Measurements from ENCODE around the gene TBCD. TPM values are rescaled to one million over a fixed set of nuclear protein-coding genes. Genes with fewer than 3 reads are reported as not detected.

TBCD gene
- total RNA-seq, 2 experiments from 2014 or later = 87.8 to 145 TPM

GRCh38 chr17:82965371-82965770 is 213.5 kb downstream of the TBCD start:
- Histone ChIP-seq H3K27ac (ENCODE audit: low read depth, low read length, poor library complexity, severe bottlenecking) (peak overlapping the region; percentile 32), H3K4me3 (ENCODE audit: low read depth, low read length, poor library complexity, severe bottlenecking) (no peak overlapping the region), H3K79me2 (ENCODE audit: insufficient read depth, low read depth, low read length) (no peaks in the 10 kb centered on the region), H3K9me2 (ENCODE audit: insufficient read depth, low read length) (no peaks in the 10 kb centered on the region), H3K9me3 (ENCODE audit: low read length) (peaks cover 8% of the 10 kb centered on the region; the same call in 1 of the 2 replicates), H4K20me1 (ENCODE audit: insufficient read depth, low read length) (no peaks in the 10 kb centered on the region), H3K36me3 (ENCODE audit: insufficient read depth, low read length) (peaks cover 14% of the 10 kb centered on the region), H2AFZ (ENCODE audit: low read length) (no peak overlapping the region), H3K4me2 (ENCODE audit: low read length) (no peak overlapping the region), H3K4me1 (ENCODE audit: insufficient read depth, low read length, poor library complexity, severe bottlenecking) (peaks cover 73% of the 10 kb centered on the region)
- TF ChIP-seq EZH2phosphoT487 (IDR thresholded peaks at IDR 0.05; ENCODE audit: borderline replicate concordance, low read depth, low read length) = no peak
- no peak for TF ChIP-seq CTCF (conservative IDR thresholded peaks at IDR 0.05; ENCODE audit: low read length)
- intact Hi-C loops (cut with micrococcal nuclease; ENCODE audit: unreplicated experiment) = loop anchor here (5.0 kb wide), 2 partner anchors 137 to 288 kb away; no protein-coding TSS in a partner anchor
- ChIA-PET POLR2A (interaction anchor here (0.7 to 0.8 kb wide), 2 partner anchors 12 to 87 kb away, joined by 3 to 4 read pairs; no protein-coding TSS in a partner anchor), CTCF (ENCODE audit: unreplicated experiment) (no interaction called here)
- BruUV-seq (replicated peaks) = no TSS peak
- DNase-seq (ENCODE audit: low spot score) = no peak

GRCh38 chr17:82966415-82966814 is 214.6 kb downstream of the TBCD start:
- no peak for DNase-seq (ENCODE audit: low spot score)
- no TSS peak for BruUV-seq (replicated peaks)
- H3K9me3 ChIP-seq (ENCODE audit: low read length) = peaks cover 8% of the 10 kb centered on the region; the same call in 1 of the 2 replicates
- peak overlapping the region; percentile 71; the same call in 1 of the 2 replicates for H3K4me2 ChIP-seq (ENCODE audit: low read length)
- H3K36me3 ChIP-seq (ENCODE audit: insufficient read depth, low read length) = peaks cover 14% of the 10 kb centered on the region
- H3K4me1 ChIP-seq (ENCODE audit: insufficient read depth, low read length, poor library complexity, severe bottlenecking) = peaks cover 83% of the 10 kb centered on the region
- no peak overlapping the region for H3K4me3 ChIP-seq (ENCODE audit: low read depth, low read length, poor library complexity, severe bottlenecking)
- peak overlapping the region; percentile 47; the same call in 1 of the 2 replicates for H2AFZ ChIP-seq (ENCODE audit: low read length)
- ChIA-PET POLR2A (interaction anchor here (0.8 kb wide), 2 partner anchors 11 to 26 kb away, joined by 3 to 6 read pairs; no protein-coding TSS in a partner anchor), CTCF (ENCODE audit: unreplicated experiment) (interaction anchor here (1.0 kb wide), 1 partner anchor 49 kb away, joined by 3 read pairs; no protein-coding TSS in a partner anchor)
- H3K9me2 ChIP-seq (ENCODE audit: insufficient read depth, low read length) = no peaks in the 10 kb centered on the region
- H4K20me1 ChIP-seq (ENCODE audit: insufficient read depth, low read length) = no peaks in the 10 kb centered on the region
- intact Hi-C loops (cut with micrococcal nuclease; ENCODE audit: unreplicated experiment) = loop anchor here (5.0 kb wide), 2 partner anchors 136 to 289 kb away; no protein-coding TSS in a partner anchor
- no peaks in the 10 kb centered on the region for H3K79me2 ChIP-seq (ENCODE audit: insufficient read depth, low read depth, low read length)
- TF ChIP-seq EZH2phosphoT487 (IDR thresholded peaks at IDR 0.05; ENCODE audit: borderline replicate concordance, low read depth, low read length) (no peak), CTCF (conservative IDR thresholded peaks at IDR 0.05; ENCODE audit: low read length) (no peak)
- H3K27ac ChIP-seq (ENCODE audit: low read depth, low read length, poor library complexity, severe bottlenecking) = peak overlapping the region; percentile 89

All from OCI-LY7 (cell line).